Heart right ventricle (tissue), 16 donors: ENCODE measurements around the gene IMMP2L. TPM values are rescaled to one million over a fixed set of nuclear protein-coding genes. Genes with fewer than 3 reads are reported as not detected.
"Not testable (repeated sequence)": the region's sequence is repeated elsewhere in the genome, so short reads cannot be mapped to it uniquely, and the experiment has no call there.

Source experiments
- ATAC-seq, 8 donors: fragments of 200-7000 bp; cut with Tn5 transposase; one replicate each; pipeline ENCODE4 v1.9.1; 2020; ENCODE audit warnings: mild to moderate bottlenecking in 8 of 8, moderate library complexity in 8 of 8, moderate number of reproducible peaks in 1 of 8
- DNase-seq, 2 donors: peaks; one replicate each; pipeline ENCODE4 v3.0.0-alpha.2; 2020
- H3K27ac ChIP-seq, 10 donors: fragments of 200-600 bp; sonication (generic) in 2 of 10; one replicate each; pipeline versions ENCODE4 v1.5.0 to v1.8.0; 2020 to 2022; ENCODE audit warnings: mild to moderate bottlenecking in 3 of 10
- H3K27me3 ChIP-seq, 7 donors: fragments of 200-600 bp; one replicate each; pipeline ENCODE4 v1.8.0; 2021 to 2022; ENCODE audit warnings: mild to moderate bottlenecking in 2 of 7
- H3K36me3 ChIP-seq, 9 donors: fragments of 200-600 bp; sonication (generic) in 1 of 9; one replicate each; pipeline versions ENCODE4 v1.5.0 to v1.8.0; 2020 to 2022; ENCODE audit warnings: mild to moderate bottlenecking in 2 of 9
- H3K4me1 ChIP-seq, 9 donors: fragments of 200-600 bp; sonication (generic) in 1 of 9; one replicate each; pipeline versions ENCODE4 v1.5.0 to v1.8.0; 2020 to 2022; ENCODE audit warnings: mild to moderate bottlenecking in 4 of 9
- H3K4me3 ChIP-seq, 10 donors: fragments of 200-600 bp; sonication (generic) in 2 of 10; one replicate each; pipeline versions ENCODE4 v1.5.0 to v1.8.0; 2020 to 2022; ENCODE audit warnings: mild to moderate bottlenecking in 7 of 10, moderate library complexity in 2 of 10
- H3K9me3 ChIP-seq, 11 donors: fragments of 200-600 bp in 10 of 11; sonication (generic) in 2 of 11; one replicate each; pipeline versions ENCODE4 v1.5.0 to v1.8.0; 2013 to 2022; ENCODE audit warnings: mild to moderate bottlenecking in 2 of 11, control low read depth in 1 of 11, moderate library complexity in 1 of 11
- WGBS, 2 donors: extraction: QIAGEN DNeasy Blood & Tissue Kit; methylation state at CpG; one replicate each; pipeline ENCODE4 v1.1.7; 2013; ENCODE audit warnings: inconsistent platforms in 1 of 2; 5-methylcytosine and 5-hydroxymethylcytosine counted together
- intact Hi-C, 10 donors: fragments of 100-400 bp; cut with DNase I; formaldehyde crosslinking; loops; one replicate each; pipeline versions ENCODE4 v1.11.1 to v1.14.2; 2022
- polyA plus RNA-seq, 2 donors: library from polyadenylated mRNA; stranded (reverse); fragments of 200-250 nt; gene quantifications; one replicate each; pipeline ENCODE4 v1.2.3, GENCODE V29; 2013
- total RNA-seq, 10 donors: library from RNA; stranded (reverse); fragmentation: NEBNext Ultra II Directional in 3 of 10; extraction: Animal tissue kit (Norgen Biotek cat#: 25700) in 3 of 10; gene quantifications; one replicate each; pipeline versions ENCODE4 v1.2.1 to v1.2.4, GENCODE V29; 2021 to 2023
- TF ChIP-seq, protein P1 (sequence below), 9 donors: fragments of 200-600 bp; sonication (generic) in 2 of 9; IDR thresholded peaks; one replicate each; pipeline versions ENCODE4 v1.5.0 to v1.8.0; 2021 to 2022; ENCODE audit warnings: antibody characterized with exemption in 9 of 9, mild to moderate bottlenecking in 5 of 9, moderate library complexity in 1 of 9
- donor health status: Arrhythmogenic right ventricular cardiomyopathy.
- donor health status: ischemic (EF 13 %, LVEDD 7.1; RV severe dilation, severe dysfunction).
- donor health status: healthy with polysubstance abuse.
- donor health status: DM: no; HTN: yes; CAD: no.
- donor health status: DM: no; HTN: no; CAD: no.
- donor health status: ischemic (EF 25% LVEDD 6.9; RV normal size, moderate dysfunction).
- donor health status: ischemic (EF 25% LVEDD 5.7; RV mildly dilated, moderate dysfunction).
- donor health status: healthy.
- donor health status: DM: yes; HTN: yes; CAD: no.
- donor health status: Ischemic cardiomyopathy.
- donor health status: ischemic (EF 35%, LVEDD 5.7; RV mildly dilated, moderate dysfunction).
- donor health status: nonischemic (EF 11% LVEDD 7.7; RV severe dilation, severe dysfunction).
- donor health status: DM: yes; HTN: yes; CAD: no.
- donor health status: PGD.
- donor health status: ischemic (EF 29% LVEDD 5.4; RV normal size, mild dysfunction).
- donor health status: nonischemic (EF 23%, LVEDD 6.1; RV moderate dilation, normal function).

The IMMP2L gene
- total and polyA plus RNA-seq, 12 donors = 4.3 to 20.8 (median 17.3) TPM

DNA sequence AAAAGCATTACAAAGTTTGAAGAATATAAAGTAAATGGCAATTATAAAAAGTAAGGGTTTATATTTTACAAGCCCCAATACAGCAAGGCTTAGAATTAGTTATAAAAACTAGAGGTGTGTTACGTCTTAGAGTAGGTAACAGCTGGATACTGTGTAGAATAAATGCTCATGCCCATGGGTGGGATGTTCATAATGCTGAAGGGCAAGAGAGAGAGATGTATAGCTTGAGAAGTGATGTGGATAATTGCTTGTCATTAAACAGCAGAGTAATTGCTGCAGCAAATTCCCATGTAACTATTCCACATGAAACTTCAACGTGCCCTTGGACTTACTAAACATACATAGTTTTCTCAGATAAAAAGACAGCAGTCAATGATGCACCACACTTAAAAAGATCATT lies 233.8 kb downstream of the IMMP2L start:
- H3K36me3 ChIP-seq = peaks cover 0 to 4% (median 0%) of the 10 kb centered on the region in 9 donors
- no peaks in the 10 kb centered on the region for H3K4me1 ChIP-seq
- no peak for ATAC-seq
- H3K9me3 ChIP-seq = peaks cover 0 to 38% (median 0%) of the 10 kb centered on the region in 11 donors
- no peak overlapping the region for H3K27ac ChIP-seq
- 93 to 97% methylated on average over 2 of the region's 2 CpGs for WGBS, 2 donors
- intact Hi-C loops = no loop called here
- TF ChIP-seq, protein P1, sequence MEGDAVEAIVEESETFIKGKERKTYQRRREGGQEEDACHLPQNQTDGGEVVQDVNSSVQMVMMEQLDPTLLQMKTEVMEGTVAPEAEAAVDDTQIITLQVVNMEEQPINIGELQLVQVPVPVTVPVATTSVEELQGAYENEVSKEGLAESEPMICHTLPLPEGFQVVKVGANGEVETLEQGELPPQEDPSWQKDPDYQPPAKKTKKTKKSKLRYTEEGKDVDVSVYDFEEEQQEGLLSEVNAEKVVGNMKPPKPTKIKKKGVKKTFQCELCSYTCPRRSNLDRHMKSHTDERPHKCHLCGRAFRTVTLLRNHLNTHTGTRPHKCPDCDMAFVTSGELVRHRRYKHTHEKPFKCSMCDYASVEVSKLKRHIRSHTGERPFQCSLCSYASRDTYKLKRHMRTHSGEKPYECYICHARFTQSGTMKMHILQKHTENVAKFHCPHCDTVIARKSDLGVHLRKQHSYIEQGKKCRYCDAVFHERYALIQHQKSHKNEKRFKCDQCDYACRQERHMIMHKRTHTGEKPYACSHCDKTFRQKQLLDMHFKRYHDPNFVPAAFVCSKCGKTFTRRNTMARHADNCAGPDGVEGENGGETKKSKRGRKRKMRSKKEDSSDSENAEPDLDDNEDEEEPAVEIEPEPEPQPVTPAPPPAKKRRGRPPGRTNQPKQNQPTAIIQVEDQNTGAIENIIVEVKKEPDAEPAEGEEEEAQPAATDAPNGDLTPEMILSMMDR (IDR thresholded peaks at IDR 0.05) = no peak
- no peak overlapping the region for H3K4me3 ChIP-seq
- no peaks in the 10 kb centered on the region for H3K27me3 ChIP-seq
- DNase-seq = no peak

DNA sequence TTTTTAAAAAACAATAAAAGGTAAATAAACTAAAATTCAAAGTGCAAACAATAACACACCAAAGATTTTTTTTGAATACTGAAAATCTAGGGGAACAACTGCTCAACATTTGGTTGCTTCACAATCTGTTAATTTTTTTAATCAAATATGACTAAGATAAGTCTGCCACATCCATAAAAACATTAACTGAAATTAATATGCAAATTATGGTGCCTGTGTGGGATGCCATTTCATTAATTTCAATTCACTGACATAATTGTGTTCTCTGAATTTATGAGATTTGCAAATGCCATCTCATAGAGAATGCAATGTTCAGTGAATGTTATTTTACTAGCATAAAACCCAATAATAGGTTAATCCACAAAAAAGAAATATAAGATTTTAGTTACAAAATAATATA lies 237.5 kb downstream of the IMMP2L start:
- intact Hi-C loops = no loop called here
- TF ChIP-seq, protein P1 (IDR thresholded peaks at IDR 0.05) = no peak
- ATAC-seq (no peak), DNase-seq (no peak)
- Histone ChIP-seq H3K9me3 (peaks cover 0 to 3% (median 0%) of the 10 kb centered on the region in 11 donors), H3K4me3 (no peak overlapping the region), H3K4me1 (no peaks in the 10 kb centered on the region), H3K27me3 (no peaks in the 10 kb centered on the region), H3K27ac (no peak overlapping the region), H3K36me3 (no peaks in the 10 kb centered on the region)

DNA sequence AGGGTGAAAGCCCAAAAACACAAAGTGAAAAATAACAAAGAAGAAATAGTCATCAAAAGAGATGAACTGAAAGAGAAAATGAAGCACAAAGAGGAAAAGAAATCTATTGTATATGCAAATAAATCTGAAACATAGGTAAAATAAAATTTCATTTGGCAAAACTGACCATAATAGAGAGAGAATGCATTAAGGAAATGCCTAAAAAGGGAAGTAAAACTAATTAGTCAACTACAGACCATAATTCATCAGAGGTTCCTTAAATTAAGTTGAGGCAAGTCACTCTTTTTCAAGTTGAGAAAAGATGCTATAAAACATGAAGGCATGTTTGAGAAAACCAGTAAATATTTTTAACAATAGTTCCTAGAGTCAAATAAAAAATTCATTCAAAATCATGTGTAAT lies 238.1 kb downstream of the IMMP2L start:
- H3K27me3 ChIP-seq = no peaks in the 10 kb centered on the region
- intact Hi-C loops = no loop called here
- no peak overlapping the region for H3K4me3 ChIP-seq
- no peak overlapping the region for H3K27ac ChIP-seq
- no peaks in the 10 kb centered on the region for H3K36me3 ChIP-seq
- ATAC-seq = no peak
- TF ChIP-seq, protein P1 (IDR thresholded peaks at IDR 0.05) = no peak
- DNase-seq = no peak
- H3K9me3 ChIP-seq = no peaks in the 10 kb centered on the region
- no peaks in the 10 kb centered on the region for H3K4me1 ChIP-seq

DNA sequence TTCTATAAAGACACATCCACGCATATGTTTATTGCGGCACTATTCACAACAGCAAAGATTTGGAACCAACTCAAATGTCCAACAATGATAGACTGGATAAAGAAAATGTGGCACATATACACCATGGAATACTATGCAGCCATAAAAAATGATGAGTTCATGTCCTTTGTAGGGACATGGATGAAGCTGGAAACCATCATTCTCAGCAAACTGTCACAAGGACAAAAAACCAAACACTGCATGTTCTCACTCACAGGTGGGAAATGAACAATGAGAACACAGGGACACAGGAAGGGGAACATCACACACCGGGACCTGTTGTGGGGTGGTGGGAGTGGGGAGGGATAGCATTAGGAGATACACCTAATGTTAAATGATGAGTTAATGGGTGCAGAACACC lies 238.6 kb downstream of the IMMP2L start:
- H3K36me3 ChIP-seq, intact Hi-C loops, DNase-seq, H3K4me1 ChIP-seq, H3K27me3 ChIP-seq, H3K27ac ChIP-seq, ATAC-seq, H3K4me3 ChIP-seq, H3K9me3 ChIP-seq: not testable (repeated sequence)
- 92 to 98% methylated on average over 3 of the region's 3 CpGs for WGBS, 2 donors

DNA sequence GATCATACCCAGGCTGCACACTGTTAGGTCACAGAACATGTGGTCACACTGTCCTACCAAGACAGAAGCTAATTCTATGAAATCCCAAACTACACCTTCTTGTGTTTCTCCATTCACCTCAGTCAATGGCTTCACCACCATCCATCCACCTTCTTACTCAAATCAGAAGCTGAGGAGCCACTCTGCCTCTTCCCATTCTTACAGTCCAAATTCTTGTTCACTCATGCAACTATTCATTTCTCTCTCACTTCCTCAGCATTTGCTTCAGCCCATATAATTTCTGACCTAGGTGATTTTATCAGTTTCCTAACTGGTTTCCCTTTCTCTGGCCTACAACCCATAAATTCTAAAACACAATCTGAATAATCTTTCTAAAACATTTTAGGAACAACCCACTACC lies 242.2 kb downstream of the IMMP2L start:
- Histone ChIP-seq H3K9me3 (no peaks in the 10 kb centered on the region), H3K4me1 (peaks cover 0 to 5% (median 0%) of the 10 kb centered on the region in 9 donors), H3K4me3 (no peak overlapping the region), H3K36me3 (no peaks in the 10 kb centered on the region), H3K27ac (no peak overlapping the region), H3K27me3 (no peaks in the 10 kb centered on the region)
- DNase-seq (no peak), ATAC-seq (no peak)
- intact Hi-C loops = no loop called here
- TF ChIP-seq, protein P1 (IDR thresholded peaks at IDR 0.05) = no peak
